ENCODE data around the gene KRT76. TPM values are rescaled to one million over a fixed set of nuclear protein-coding genes. Genes with fewer than 3 reads are reported as not detected.

Gene KRT76
- total RNA-seq, result not detected

- no peak for DNase-seq
Observed at GRCh38 chr12:52776913-52777395, at the start of gene KRT76. Gene KRT76 (minus strand): TSS chr12:52777345. CDS start chr12:52777291, 54 bp downstream.

- DNase-seq, result no peak
Observed at GRCh38 chr12:52825961-52826360, 48.8 kb upstream of the KRT76 start.

- no peak for DNase-seq
Observed at GRCh38 chr12:52824741-52825410, 47.7 kb upstream of the KRT76 start.

- no peak for DNase-seq
Observed at GRCh38 chr12:52823761-52824450, 46.8 kb upstream of the KRT76 start.

- no peak for DNase-seq
Observed at GRCh38 chr12:52822771-52823510, 45.8 kb upstream of the KRT76 start.

- no peak for DNase-seq
Observed at GRCh38 chr12:52821826-52822660, 44.9 kb upstream of the KRT76 start.

GRCh38 chr12:52821071-52821730 lies 44.1 kb upstream of the KRT76 start:
- DNase-seq, result no peak

- DNase-seq, result no peak
Observed at GRCh38 chr12:52820521-52820920, 43.4 kb upstream of the KRT76 start.

- DNase-seq, result no peak
Observed at GRCh38 chr12:52819731-52820510, 42.8 kb upstream of the KRT76 start.

GRCh38 chr12:52818887-52819420 lies 41.8 kb upstream of the KRT76 start:
- DNase-seq, result no peak

GRCh38 chr12:52818388-52818787 lies 41.2 kb upstream of the KRT76 start:
- DNase-seq, result no peak

- DNase-seq, result no peak
Observed at GRCh38 chr12:52817699-52818238, 40.6 kb upstream of the KRT76 start.

GRCh38 chr12:52817003-52817698 lies 40.0 kb upstream of the KRT76 start:
- DNase-seq, result no peak

- DNase-seq, result no peak
Observed at GRCh38 chr12:52815676-52816588, 38.8 kb upstream of the KRT76 start.

GRCh38 chr12:52815161-52815560 lies 38.0 kb upstream of the KRT76 start:
- DNase-seq, result no peak

GRCh38 chr12:52814710-52815155 lies 37.6 kb upstream of the KRT76 start:
- no peak for DNase-seq

GRCh38 chr12:52813885-52814709 lies 37.0 kb upstream of the KRT76 start, which contains the start of gene KRT4:
Gene KRT4 (minus strand): TSS chr12:52814116. CDS start chr12:52814058, 58 bp downstream.
- DNase-seq, result no peak

Measured in skin of body (tissue), 2 donors.